Prostate gland (tissue), 2 donors: ENCODE results near the gene PIK3CD.

Source experiments
- CTCF ChIP-seq, 4 experiments: fragments of 200-600 bp in 2 of 4; fragments of 450-650 bp in 2 of 4; sonication (generic) in 2 of 4; IDR thresholded peaks; 1 replicate in 3 of 4; 2 replicates in 1 of 4; pipeline ENCODE4 v1.5.1; 2016 to 2019; ENCODE audit warnings: antibody characterized with exemption in 4 of 4, mild to moderate bottlenecking in 2 of 4, moderate library complexity in 2 of 4
- POLR2AphosphoS5 ChIP-seq: sonication (generic); formaldehyde crosslinking; IDR thresholded peaks from one replicate; pipeline ENCODE4 v1.6.1; 2017; ENCODE audit warnings: antibody characterized with exemption

DNA sequence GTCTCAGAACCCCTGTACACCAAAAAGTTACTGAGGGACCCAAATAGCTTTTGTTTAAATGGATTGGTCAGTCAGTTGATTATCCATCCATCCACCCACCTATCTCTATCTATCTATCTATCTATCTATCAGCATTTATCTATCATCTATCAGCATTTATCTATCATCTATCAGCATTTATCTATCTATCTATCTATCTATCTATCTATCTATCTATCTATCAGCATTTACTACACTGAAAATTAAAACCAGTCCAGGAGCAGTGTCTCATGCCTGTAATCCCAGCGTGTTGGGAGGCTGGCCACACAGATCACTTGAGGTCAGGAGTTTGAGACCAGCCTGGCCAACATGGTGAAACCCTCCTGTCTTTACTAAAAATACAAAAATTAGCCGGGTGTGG is 125.2 kb downstream of the PIK3CD start:
- TF ChIP-seq CTCF (IDR thresholded peaks at IDR 0.05) (no peak), POLR2AphosphoS5 (no peak)
